ENCODE results near the gene NFYC. TPM values are rescaled to one million over a fixed set of nuclear protein-coding genes. Genes with fewer than 3 reads are reported as not detected.
A peak's percentile ranks its signal among the peaks of the same experiment; 100 is the strongest.

Gene NFYC
- total RNA-seq, 3 donors from 2014 or later, result 42.7 to 69.7 (median 55.7) TPM

GRCh38 chr1:40715491-40716059 is 24.1 kb downstream of the NFYC start:
- no peaks in the 10 kb centered on the region for H3K36me3 ChIP-seq
- intact Hi-C loops (cut with DNase I; ENCODE audit: low total_unique reads), result no loop called here
- no peaks in the 10 kb centered on the region for H3K9me3 ChIP-seq
- peaks cover 0 to 8% of the 10 kb centered on the region in 2 donors for H3K4me1 ChIP-seq
- no peak overlapping the region for H3K4me3 ChIP-seq
- TF ChIP-seq POLR2A (IDR thresholded peaks at IDR 0.05), result no peak
- TF ChIP-seq, protein P1, sequence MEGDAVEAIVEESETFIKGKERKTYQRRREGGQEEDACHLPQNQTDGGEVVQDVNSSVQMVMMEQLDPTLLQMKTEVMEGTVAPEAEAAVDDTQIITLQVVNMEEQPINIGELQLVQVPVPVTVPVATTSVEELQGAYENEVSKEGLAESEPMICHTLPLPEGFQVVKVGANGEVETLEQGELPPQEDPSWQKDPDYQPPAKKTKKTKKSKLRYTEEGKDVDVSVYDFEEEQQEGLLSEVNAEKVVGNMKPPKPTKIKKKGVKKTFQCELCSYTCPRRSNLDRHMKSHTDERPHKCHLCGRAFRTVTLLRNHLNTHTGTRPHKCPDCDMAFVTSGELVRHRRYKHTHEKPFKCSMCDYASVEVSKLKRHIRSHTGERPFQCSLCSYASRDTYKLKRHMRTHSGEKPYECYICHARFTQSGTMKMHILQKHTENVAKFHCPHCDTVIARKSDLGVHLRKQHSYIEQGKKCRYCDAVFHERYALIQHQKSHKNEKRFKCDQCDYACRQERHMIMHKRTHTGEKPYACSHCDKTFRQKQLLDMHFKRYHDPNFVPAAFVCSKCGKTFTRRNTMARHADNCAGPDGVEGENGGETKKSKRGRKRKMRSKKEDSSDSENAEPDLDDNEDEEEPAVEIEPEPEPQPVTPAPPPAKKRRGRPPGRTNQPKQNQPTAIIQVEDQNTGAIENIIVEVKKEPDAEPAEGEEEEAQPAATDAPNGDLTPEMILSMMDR (IDR thresholded peaks at IDR 0.05), result no peak
- TF ChIP-seq POLR2AphosphoS5 (IDR thresholded peaks at IDR 0.05), result no peak
- DNase-seq (ENCODE audit: low spot score in 2 of 2), result no peak
- no peak overlapping the region for H3K27ac ChIP-seq
- no peaks in the 10 kb centered on the region for H3K27me3 ChIP-seq

- Histone ChIP-seq H3K9me3 (no peaks in the 10 kb centered on the region), H3K4me3 (no peak overlapping the region), H3K27ac (no peak overlapping the region), H3K27me3 (no peaks in the 10 kb centered on the region), H3K4me1 (peaks cover 0 to 9% of the 10 kb centered on the region in 2 donors), H3K36me3 (no peaks in the 10 kb centered on the region)
- TF ChIP-seq POLR2A (IDR thresholded peaks at IDR 0.05) (no peak), POLR2AphosphoS5 (IDR thresholded peaks at IDR 0.05) (no peak)
- TF ChIP-seq, protein P1 (IDR thresholded peaks at IDR 0.05), result no peak
- intact Hi-C loops (cut with DNase I; ENCODE audit: low total_unique reads), result no loop called here
- DNase-seq (ENCODE audit: low spot score in 2 of 2), result no peak
These were observed 25.6 kb downstream of the NFYC start for GRCh38 chr1:40717065-40717464.

GRCh38 chr1:40717955-40718354 is 26.5 kb downstream of the NFYC start:
- no peak for DNase-seq (ENCODE audit: low spot score in 2 of 2)
- H3K27ac ChIP-seq, result no peak overlapping the region
- peaks cover 0 to 17% of the 10 kb centered on the region in 2 donors for H3K4me1 ChIP-seq
- H3K27me3 ChIP-seq, result no peaks in the 10 kb centered on the region
- TF ChIP-seq POLR2A (IDR thresholded peaks at IDR 0.05), result no peak
- TF ChIP-seq POLR2AphosphoS5 (IDR thresholded peaks at IDR 0.05), result no peak
- TF ChIP-seq, protein P1 (IDR thresholded peaks at IDR 0.05), result no peak
- intact Hi-C loops (cut with DNase I; ENCODE audit: low total_unique reads), result no loop called here
- no peaks in the 10 kb centered on the region for H3K36me3 ChIP-seq
- no peaks in the 10 kb centered on the region for H3K9me3 ChIP-seq
- H3K4me3 ChIP-seq, result no peak overlapping the region

DNA sequence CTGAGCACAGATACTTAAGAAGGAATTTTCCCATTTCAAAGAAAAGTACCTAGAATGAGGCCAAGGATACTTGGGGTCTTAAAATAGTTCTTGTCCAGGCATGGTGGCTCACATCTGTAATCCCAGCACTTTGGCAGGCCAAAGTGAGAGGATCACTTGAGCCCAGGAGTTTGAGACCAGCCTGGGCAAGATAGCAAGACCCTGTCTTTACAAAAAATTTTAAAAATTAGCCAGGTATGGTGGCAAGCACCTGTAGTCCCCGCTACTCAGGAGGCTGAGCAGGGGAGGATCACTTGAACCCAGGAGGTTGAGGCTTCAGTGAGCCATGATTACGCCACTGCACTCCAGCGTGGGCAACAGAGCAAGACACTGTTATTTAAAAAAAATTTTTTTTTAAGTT is 29.0 kb downstream of the NFYC start:
- Histone ChIP-seq H3K27me3 (no peaks in the 10 kb centered on the region), H3K9me3 (no peaks in the 10 kb centered on the region)

DNA sequence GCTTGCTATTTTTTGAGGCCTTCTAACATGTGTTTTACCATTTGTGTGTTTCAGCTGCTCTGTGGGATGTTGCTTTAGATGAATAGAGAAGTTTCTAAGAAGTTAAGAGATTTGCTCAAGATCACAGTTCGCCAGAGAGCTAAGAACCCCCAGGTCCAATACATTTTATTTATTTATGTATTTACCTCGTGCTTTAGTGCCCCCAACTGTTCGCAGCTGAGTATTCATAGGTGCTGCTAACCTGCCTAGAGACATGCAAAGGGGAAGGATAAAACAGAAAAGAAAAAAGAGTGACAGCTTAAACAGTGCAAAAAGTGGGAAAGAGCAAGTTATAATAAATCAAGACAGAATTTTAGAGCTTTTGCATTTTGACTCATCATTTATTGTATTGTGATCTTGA is 31.1 kb downstream of the NFYC start:
- Histone ChIP-seq H3K36me3 (no peaks in the 10 kb centered on the region), H3K9me3 (no peaks in the 10 kb centered on the region), H3K27me3 (no peaks in the 10 kb centered on the region), H3K27ac (peak overlapping the region; percentile 49 to 82), H3K4me3 (no peak overlapping the region), H3K4me1 (peaks cover 0 to 26% of the 10 kb centered on the region in 2 donors)
- intact Hi-C loops (cut with DNase I; ENCODE audit: low total_unique reads), result no loop called here
- TF ChIP-seq POLR2A (IDR thresholded peaks at IDR 0.05) (no peak), POLR2AphosphoS5 (IDR thresholded peaks at IDR 0.05) (no peak)
- TF ChIP-seq, protein P1 (IDR thresholded peaks at IDR 0.05), result no peak
- DNase-seq (ENCODE audit: low spot score in 2 of 2), result no peak

More for the DNA sequence above, 29.0 kb downstream of the NFYC start:
- no peak overlapping the region for H3K27ac ChIP-seq
- H3K36me3 ChIP-seq, result no peaks in the 10 kb centered on the region
- TF ChIP-seq POLR2AphosphoS5 (IDR thresholded peaks at IDR 0.05) (no peak), POLR2A (IDR thresholded peaks at IDR 0.05) (no peak)
- TF ChIP-seq, protein P1 (IDR thresholded peaks at IDR 0.05), result no peak
- H3K4me1 ChIP-seq, result peaks cover 0 to 26% of the 10 kb centered on the region in 2 donors
- DNase-seq (ENCODE audit: low spot score in 2 of 2), result no peak
- intact Hi-C loops (cut with DNase I; ENCODE audit: low total_unique reads), result no loop called here
- H3K4me3 ChIP-seq, result no peak overlapping the region

Data from breast epithelium (tissue), 4 donors.